Fibroblast of the aortic adventitia (primary cell): ENCODE data around the gene NEUROD1. TPM values are rescaled to one million over a fixed set of nuclear protein-coding genes. Genes with fewer than 3 reads are reported as not detected.
"Not testable (repeated sequence)": the region's sequence is repeated elsewhere in the genome, so short reads cannot be mapped to it uniquely, and the experiment has no call there.

Source experiments
- DNase-seq: peaks from one replicate; pipeline ENCODE4 v3.0.0-alpha.2; 2010; ENCODE audit warnings: low read depth
- H3K4me3 ChIP-seq: 2 replicates; pipeline ENCODE4 v1.5.1; 2011; ENCODE audit warnings: low read depth, mild to moderate bottlenecking, control low read depth, low read length, moderate library complexity
- total RNA-seq: library from RNA; depleted of rRNA; stranded (reverse); fragments of >200 nt; gene quantifications from 2 replicates; pipeline ENCODE4 v1.2.3, GENCODE V29; 2012; ENCODE audit warnings: low replicate concordance
- TF ChIP-seq, protein P1 (sequence below): IDR thresholded peaks from 2 replicates; pipeline ENCODE4 v1.5.1; 2011; ENCODE audit warnings: mild to moderate bottlenecking, low read length, control low read depth, inconsistent platforms; ENCODE audit not compliant: insufficient read depth

Gene NEUROD1
- total RNA-seq = not detected in 2 replicates

GRCh38 chr2:181680055-181680936 lies at the start of gene NEUROD1:
Gene NEUROD1 (minus strand): TSS chr2:181680517. CDS start chr2:181678860, 1,657 bp downstream.
- peak within 1 kb of the TSS; percentile 37 for H3K4me3 ChIP-seq
- DNase-seq = no peak

DNA sequence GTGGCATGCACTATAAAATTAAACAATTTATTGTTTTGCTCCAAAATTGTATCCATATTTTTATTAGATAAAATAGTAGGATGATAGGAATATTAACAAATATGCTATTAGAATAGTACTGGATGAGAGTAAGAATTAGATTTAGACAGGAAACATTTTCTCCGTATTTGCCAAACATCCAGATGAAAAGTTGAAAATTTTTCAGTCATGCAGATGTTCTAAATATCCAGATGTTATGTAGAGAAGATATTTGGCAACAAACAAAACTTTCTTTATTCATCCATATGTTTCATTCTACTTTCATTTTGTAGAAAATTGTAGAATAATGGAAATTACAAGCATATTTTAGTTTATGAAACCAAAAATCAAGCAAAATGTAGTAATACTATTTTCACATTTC lies 45.2 kb upstream of the NEUROD1 start:
- H3K4me3 ChIP-seq = no peak overlapping the region
- no peak for DNase-seq
- TF ChIP-seq, protein P1, sequence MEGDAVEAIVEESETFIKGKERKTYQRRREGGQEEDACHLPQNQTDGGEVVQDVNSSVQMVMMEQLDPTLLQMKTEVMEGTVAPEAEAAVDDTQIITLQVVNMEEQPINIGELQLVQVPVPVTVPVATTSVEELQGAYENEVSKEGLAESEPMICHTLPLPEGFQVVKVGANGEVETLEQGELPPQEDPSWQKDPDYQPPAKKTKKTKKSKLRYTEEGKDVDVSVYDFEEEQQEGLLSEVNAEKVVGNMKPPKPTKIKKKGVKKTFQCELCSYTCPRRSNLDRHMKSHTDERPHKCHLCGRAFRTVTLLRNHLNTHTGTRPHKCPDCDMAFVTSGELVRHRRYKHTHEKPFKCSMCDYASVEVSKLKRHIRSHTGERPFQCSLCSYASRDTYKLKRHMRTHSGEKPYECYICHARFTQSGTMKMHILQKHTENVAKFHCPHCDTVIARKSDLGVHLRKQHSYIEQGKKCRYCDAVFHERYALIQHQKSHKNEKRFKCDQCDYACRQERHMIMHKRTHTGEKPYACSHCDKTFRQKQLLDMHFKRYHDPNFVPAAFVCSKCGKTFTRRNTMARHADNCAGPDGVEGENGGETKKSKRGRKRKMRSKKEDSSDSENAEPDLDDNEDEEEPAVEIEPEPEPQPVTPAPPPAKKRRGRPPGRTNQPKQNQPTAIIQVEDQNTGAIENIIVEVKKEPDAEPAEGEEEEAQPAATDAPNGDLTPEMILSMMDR = no peak

More at GRCh38 chr2:181680055-181680936, at the start of gene NEUROD1:
- TF ChIP-seq, protein P1 = no peak

DNA sequence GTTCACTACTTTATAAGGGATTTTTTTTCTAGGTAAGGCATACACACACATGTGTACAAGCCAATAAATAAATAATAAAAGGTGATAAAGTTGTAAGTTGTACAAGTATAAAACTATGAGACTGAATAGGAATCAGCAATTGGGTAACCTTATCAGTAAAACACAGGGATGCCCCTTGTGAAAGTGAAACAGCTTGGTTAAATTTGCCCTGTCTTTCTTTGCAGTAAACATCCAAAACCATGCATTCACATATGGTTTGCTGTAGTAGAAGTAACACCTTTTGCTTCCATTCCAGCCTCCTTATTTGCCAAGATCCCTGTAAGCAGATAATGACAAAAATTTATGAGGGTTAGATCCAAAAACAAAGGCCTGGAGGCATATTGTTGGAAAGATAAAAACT lies 44.3 kb upstream of the NEUROD1 start:
- no peak for DNase-seq
- TF ChIP-seq, protein P1 = no peak
- no peak overlapping the region for H3K4me3 ChIP-seq

- DNase-seq = no peak
- TF ChIP-seq, protein P1 = no peak
Observed at GRCh38 chr2:181723731-181724130, 43.4 kb upstream of the NEUROD1 start.

DNA sequence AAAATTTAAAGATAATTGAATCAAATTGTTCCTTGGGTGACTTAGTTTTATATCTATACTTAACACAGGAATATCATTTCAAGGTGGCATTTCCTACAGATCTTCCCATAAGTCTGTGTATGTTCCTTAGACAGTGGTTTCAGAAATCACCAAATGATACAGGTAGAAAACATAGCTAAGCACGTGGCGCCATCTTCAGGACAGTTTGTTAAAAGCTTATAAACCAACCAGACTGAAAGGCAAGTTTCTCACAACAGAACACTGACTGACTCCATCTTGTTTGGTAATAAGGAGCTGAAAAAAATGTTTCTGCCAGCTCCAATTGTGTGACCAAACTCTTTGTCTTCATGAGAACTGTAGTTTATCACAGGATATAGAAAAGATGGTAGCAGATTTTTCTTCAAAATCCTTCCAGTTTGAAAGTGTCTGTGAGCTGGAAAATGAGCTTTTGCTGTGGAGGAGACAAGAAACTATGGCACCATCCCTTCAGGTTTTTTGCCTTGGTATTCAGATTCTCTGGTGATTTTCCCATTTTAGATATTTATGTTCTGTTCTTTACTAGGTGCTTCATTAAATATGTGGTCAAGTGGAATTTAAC lies 34.8 kb upstream of the NEUROD1 start:
- TF ChIP-seq, protein P1 = peak; percentile 63
- peak; percentile 87 for DNase-seq
- no peak overlapping the region for H3K4me3 ChIP-seq

More at GRCh38 chr2:181723731-181724130, 43.4 kb upstream of the NEUROD1 start:
- no peak overlapping the region for H3K4me3 ChIP-seq

DNA sequence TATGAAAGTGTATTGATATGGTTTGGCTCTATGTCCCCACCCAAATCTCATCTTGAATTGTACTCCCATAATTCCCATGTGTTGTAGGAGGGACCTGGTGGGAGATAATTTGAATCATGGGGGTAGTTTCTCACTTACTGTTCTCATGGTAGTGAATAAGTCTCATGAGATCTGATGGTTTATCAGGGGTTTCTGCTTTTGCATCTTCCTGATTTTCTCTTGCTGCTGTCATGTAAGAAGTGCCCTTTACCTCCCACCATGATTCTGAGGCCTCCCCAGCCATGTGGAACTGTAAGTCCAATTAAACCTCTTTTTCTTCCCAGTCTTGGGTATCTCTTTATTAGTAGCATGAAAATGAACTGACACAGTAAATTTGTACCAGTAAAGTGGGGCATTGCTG lies 30.7 kb upstream of the NEUROD1 start:
- not testable (repeated sequence) for DNase-seq, H3K4me3 ChIP-seq

- not testable (repeated sequence) for DNase-seq, H3K4me3 ChIP-seq
Observed at GRCh38 chr2:181702519-181702918, 22.2 kb upstream of the NEUROD1 start.
